ENCODE results near the gene FGF12. TPM values are rescaled to one million over a fixed set of nuclear protein-coding genes. Genes with fewer than 3 reads are reported as not detected.

Gene FGF12
- polyA plus RNA-seq, 3 donors: not detected

DNA sequence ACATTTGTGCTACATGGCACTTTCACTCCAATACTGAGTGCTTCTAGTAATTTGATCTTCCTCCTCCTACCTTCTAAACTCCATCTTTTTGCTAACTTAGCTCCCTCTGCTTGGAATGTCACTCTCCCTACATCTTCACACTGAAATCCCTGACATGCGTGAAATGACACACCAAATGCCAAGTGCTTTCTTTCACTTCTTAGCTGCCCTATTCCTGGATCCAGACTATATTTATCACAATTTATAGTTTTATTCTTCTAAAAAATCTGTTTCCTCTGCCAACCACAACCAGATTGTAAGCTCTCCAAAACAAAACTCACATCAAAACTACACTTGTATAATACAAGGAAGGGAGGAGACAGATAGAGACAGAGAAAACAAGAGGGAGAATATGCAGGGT is 387.3 kb downstream of the FGF12 start:
- no peak overlapping the region for H3K27ac ChIP-seq (ENCODE audit: low read depth in 1 of 2, low read length in 2 of 2)
- no peak overlapping the region for H3K4me2 ChIP-seq (replicated peaks; ENCODE audit: extremely low read depth, low read length, poor library complexity, severe bottlenecking)
- Mint-ChIP-seq H3K27me3 (ENCODE audit: low read depth in 3 of 3) (peaks cover 0 to 2% (median 0%) of the 10 kb centered on the region in 3 donors), H3K9me3 (peaks cover 0 to 3% (median 0%) of the 10 kb centered on the region in 7 donors), H3K27ac (no peak overlapping the region), H3K4me3 (no peak overlapping the region), H3K4me1 (no peaks in the 10 kb centered on the region), H3K36me3 (no peaks in the 10 kb centered on the region)
- no peaks in the 10 kb centered on the region for H3K79me2 ChIP-seq (ENCODE audit: insufficient read depth, low read length)
- H3K9ac ChIP-seq (ENCODE audit: insufficient read depth, low read length, poor library complexity, severe bottlenecking): no peak overlapping the region
- H2AFZ ChIP-seq (ENCODE audit: insufficient read depth, low read depth, low read length, poor library complexity, severe bottlenecking): no peak overlapping the region
- H3K9me3 ChIP-seq (replicated peaks in 1 of 2; ENCODE audit: control insufficient read depth in 1 of 2, insufficient read depth in 1 of 2, low read length in 2 of 2): no peaks in the 10 kb centered on the region
- no peaks in the 10 kb centered on the region for H3K27me3 ChIP-seq (ENCODE audit: control insufficient read depth in 2 of 2, insufficient read depth in 2 of 2, low read length in 2 of 2)
- no peaks in the 10 kb centered on the region for H3K4me1 ChIP-seq (ENCODE audit: control insufficient read depth in 1 of 2, insufficient read depth in 2 of 2, low read length in 2 of 2)
- H4K20me1 ChIP-seq (ENCODE audit: insufficient read depth, low read length): no peaks in the 10 kb centered on the region
- no peaks in the 10 kb centered on the region for H3K36me3 ChIP-seq (replicated peaks in 1 of 2; ENCODE audit: control insufficient read depth in 1 of 2, insufficient read depth in 2 of 2, low read length in 2 of 2)
- TF ChIP-seq CTCF (IDR thresholded peaks at IDR 0.05): no peak
- no peak for DNase-seq
- H3K4me3 ChIP-seq (replicated peaks in 1 of 3; ENCODE audit: low read depth in 2 of 3, low read length in 3 of 3): no peak overlapping the region
- WGBS (ENCODE audit: insufficient coverage): 71% methylated on average over 1 of the region's 1 CpG
- intact Hi-C loops (cut with micrococcal nuclease): no loop called here

GRCh38 chr3:192339214-192339613 is 388.1 kb downstream of the FGF12 start:
- intact Hi-C loops (cut with micrococcal nuclease): no loop called here
- Histone ChIP-seq H3K79me2 (ENCODE audit: insufficient read depth, low read length) (no peaks in the 10 kb centered on the region), H3K9me3 (replicated peaks in 1 of 2; ENCODE audit: control insufficient read depth in 1 of 2, insufficient read depth in 1 of 2, low read length in 2 of 2) (no peaks in the 10 kb centered on the region), H3K27ac (ENCODE audit: low read depth in 1 of 2, low read length in 2 of 2) (no peak overlapping the region), H3K36me3 (replicated peaks in 1 of 2; ENCODE audit: control insufficient read depth in 1 of 2, insufficient read depth in 2 of 2, low read length in 2 of 2) (no peaks in the 10 kb centered on the region), H3K4me3 (replicated peaks in 1 of 3; ENCODE audit: low read depth in 2 of 3, low read length in 3 of 3) (no peak overlapping the region), H3K4me1 (ENCODE audit: control insufficient read depth in 1 of 2, insufficient read depth in 2 of 2, low read length in 2 of 2) (no peaks in the 10 kb centered on the region), H3K4me2 (replicated peaks; ENCODE audit: extremely low read depth, low read length, poor library complexity, severe bottlenecking) (no peak overlapping the region), H2AFZ (ENCODE audit: insufficient read depth, low read depth, low read length, poor library complexity, severe bottlenecking) (no peak overlapping the region), H3K27me3 (ENCODE audit: control insufficient read depth in 2 of 2, insufficient read depth in 2 of 2, low read length in 2 of 2) (no peaks in the 10 kb centered on the region), H4K20me1 (ENCODE audit: insufficient read depth, low read length) (no peaks in the 10 kb centered on the region), H3K9ac (ENCODE audit: insufficient read depth, low read length, poor library complexity, severe bottlenecking) (no peak overlapping the region)
- Mint-ChIP-seq H3K27ac (no peak overlapping the region), H3K27me3 (ENCODE audit: low read depth in 3 of 3) (peaks cover 0 to 2% (median 0%) of the 10 kb centered on the region in 3 donors), H3K36me3 (no peaks in the 10 kb centered on the region), H3K4me3 (no peak overlapping the region), H3K9me3 (peaks cover 0 to 3% (median 0%) of the 10 kb centered on the region in 7 donors), H3K4me1 (no peaks in the 10 kb centered on the region)
- TF ChIP-seq CTCF (IDR thresholded peaks at IDR 0.05): no peak
- no peak for DNase-seq
- 68% methylated on average over 2 of the region's 2 CpGs for WGBS (ENCODE audit: insufficient coverage)

Data from CD14-positive monocyte (primary cell).